GM18867 (cell line): ENCODE data around the gene LCMT1.
"Not testable (repeated sequence)": the region's sequence is repeated elsewhere in the genome, so short reads cannot be mapped to it uniquely, and the experiment has no call there.

Source experiments
- ATAC-seq: cut with Tn5 transposase; IDR thresholded peaks from one replicate; pipeline ENCODE4 v1.9.1; 2021; ENCODE audit warnings: mild to moderate bottlenecking, moderate library complexity; ENCODE audit not compliant: unreplicated experiment

LCMT1 gene

GRCh38 chr16:25141648-25142047 lies 30.1 kb downstream of the LCMT1 start:
- no peak for ATAC-seq

- no peak for ATAC-seq
Measured at GRCh38 chr16:25143928-25144327, 32.4 kb downstream of the LCMT1 start.

GRCh38 chr16:25148568-25149215 lies 37.1 kb downstream of the LCMT1 start:
- ATAC-seq = no peak

GRCh38 chr16:25151996-25152395 lies 40.5 kb downstream of the LCMT1 start:
- ATAC-seq = no peak

GRCh38 chr16:25155553-25156460 lies 44.3 kb downstream of the LCMT1 start:
- ATAC-seq = no peak

GRCh38 chr16:25157271-25157875 lies 45.8 kb downstream of the LCMT1 start:
- no peak for ATAC-seq

- no peak for ATAC-seq
Measured at GRCh38 chr16:25158401-25158800, 46.9 kb downstream of the LCMT1 start.

GRCh38 chr16:25161753-25162367 lies 50.3 kb downstream of the LCMT1 start:
- no peak for ATAC-seq

GRCh38 chr16:25163683-25164082 lies 52.1 kb downstream of the LCMT1 start:
- no peak for ATAC-seq

- no peak for ATAC-seq
Measured at GRCh38 chr16:25165284-25165683, 53.7 kb downstream of the LCMT1 start.

- not testable (repeated sequence) for ATAC-seq
Measured at GRCh38 chr16:25167920-25168319, 56.4 kb downstream of the LCMT1 start.

- ATAC-seq = no peak
Measured at GRCh38 chr16:25171390-25171789, 59.8 kb downstream of the LCMT1 start.

- ATAC-seq = no peak
Measured at GRCh38 chr16:25172831-25173230, 61.3 kb downstream of the LCMT1 start.

GRCh38 chr16:25174285-25174684 lies 62.7 kb downstream of the LCMT1 start:
- ATAC-seq = no peak

- no peak for ATAC-seq
Measured at GRCh38 chr16:25176136-25176535, 64.6 kb downstream of the LCMT1 start.

- no peak for ATAC-seq
Measured at GRCh38 chr16:25177512-25177830, 65.9 kb downstream of the LCMT1 start.

- ATAC-seq = no peak
Measured at GRCh38 chr16:25177831-25178688, 66.5 kb downstream of the LCMT1 start.

- ATAC-seq = not testable (repeated sequence)
Measured at GRCh38 chr16:25181236-25181635, 69.7 kb downstream of the LCMT1 start.

- ATAC-seq = no peak
Measured at GRCh38 chr16:25184771-25185170, 73.2 kb downstream of the LCMT1 start.

- no peak for ATAC-seq
Measured at GRCh38 chr16:25187491-25187795, 75.9 kb downstream of the LCMT1 start.

GRCh38 chr16:25189305-25189704 lies 77.8 kb downstream of the LCMT1 start:
- ATAC-seq = no peak
